Measurements from ENCODE around the gene MYO18A. TPM values are rescaled to one million over a fixed set of nuclear protein-coding genes. Genes with fewer than 3 reads are reported as not detected.
A peak's percentile ranks its signal among the peaks of the same experiment; 100 is the strongest.

The MYO18A gene
- total RNA-seq, 1 donor from 2014 or later = 12.1 TPM

GRCh38 chr17:29166507-29166887 lies 13.7 kb downstream of the MYO18A start:
- no peak for DNase-seq (ENCODE audit: low read depth, low spot score)

GRCh38 chr17:29165800-29166506 lies 14.2 kb downstream of the MYO18A start:
- no peak for DNase-seq (ENCODE audit: low read depth, low spot score)

- no peak for DNase-seq (ENCODE audit: low read depth, low spot score)
These were observed 14.9 kb downstream of the MYO18A start for GRCh38 chr17:29165261-29165660.

GRCh38 chr17:29163563-29163962 lies 16.6 kb downstream of the MYO18A start:
- DNase-seq (ENCODE audit: low read depth, low spot score) = no peak

- DNase-seq (ENCODE audit: low read depth, low spot score) = no peak
These were observed 17.3 kb downstream of the MYO18A start for GRCh38 chr17:29162909-29163341.

GRCh38 chr17:29162082-29162908 lies 17.9 kb downstream of the MYO18A start:
- no peak for DNase-seq (ENCODE audit: low read depth, low spot score)

- no peak for DNase-seq (ENCODE audit: low read depth, low spot score)
These were observed 19.9 kb downstream of the MYO18A start for GRCh38 chr17:29160253-29160652.

GRCh38 chr17:29159306-29159860 lies 20.8 kb downstream of the MYO18A start:
- no peak for DNase-seq (ENCODE audit: low read depth, low spot score)

GRCh38 chr17:29158488-29159275 lies 21.5 kb downstream of the MYO18A start:
- no peak for DNase-seq (ENCODE audit: low read depth, low spot score)

GRCh38 chr17:29158096-29158487 lies 22.1 kb downstream of the MYO18A start:
- no peak for DNase-seq (ENCODE audit: low read depth, low spot score)

- DNase-seq (ENCODE audit: low read depth, low spot score) = no peak
These were observed 22.9 kb downstream of the MYO18A start for GRCh38 chr17:29157310-29157709.

GRCh38 chr17:29156781-29157180 lies 23.4 kb downstream of the MYO18A start:
- DNase-seq (ENCODE audit: low read depth, low spot score) = no peak

- no peak for DNase-seq (ENCODE audit: low read depth, low spot score)
These were observed 24.2 kb downstream of the MYO18A start for GRCh38 chr17:29155966-29156338.

GRCh38 chr17:29155227-29155965 lies 24.8 kb downstream of the MYO18A start:
- DNase-seq (ENCODE audit: low read depth, low spot score) = no peak

- DNase-seq (ENCODE audit: low read depth, low spot score) = no peak
These were observed 25.5 kb downstream of the MYO18A start for GRCh38 chr17:29154516-29155226.

GRCh38 chr17:29151567-29151966 lies 28.6 kb downstream of the MYO18A start:
- DNase-seq (ENCODE audit: low read depth, low spot score) = no peak

GRCh38 chr17:29150161-29150560 lies 30.0 kb downstream of the MYO18A start:
- DNase-seq (ENCODE audit: low read depth, low spot score) = no peak

- no peak for DNase-seq (ENCODE audit: low read depth, low spot score)
These were observed 30.6 kb downstream of the MYO18A start for GRCh38 chr17:29149431-29150064.

- DNase-seq (ENCODE audit: low read depth, low spot score) = peak; percentile 71
These were observed 31.3 kb downstream of the MYO18A start for GRCh38 chr17:29148790-29149430.

Data from pulmonary artery endothelial cell (primary cell).